ENCODE measurements around the gene SNTG2.

The SNTG2 gene

DNA sequence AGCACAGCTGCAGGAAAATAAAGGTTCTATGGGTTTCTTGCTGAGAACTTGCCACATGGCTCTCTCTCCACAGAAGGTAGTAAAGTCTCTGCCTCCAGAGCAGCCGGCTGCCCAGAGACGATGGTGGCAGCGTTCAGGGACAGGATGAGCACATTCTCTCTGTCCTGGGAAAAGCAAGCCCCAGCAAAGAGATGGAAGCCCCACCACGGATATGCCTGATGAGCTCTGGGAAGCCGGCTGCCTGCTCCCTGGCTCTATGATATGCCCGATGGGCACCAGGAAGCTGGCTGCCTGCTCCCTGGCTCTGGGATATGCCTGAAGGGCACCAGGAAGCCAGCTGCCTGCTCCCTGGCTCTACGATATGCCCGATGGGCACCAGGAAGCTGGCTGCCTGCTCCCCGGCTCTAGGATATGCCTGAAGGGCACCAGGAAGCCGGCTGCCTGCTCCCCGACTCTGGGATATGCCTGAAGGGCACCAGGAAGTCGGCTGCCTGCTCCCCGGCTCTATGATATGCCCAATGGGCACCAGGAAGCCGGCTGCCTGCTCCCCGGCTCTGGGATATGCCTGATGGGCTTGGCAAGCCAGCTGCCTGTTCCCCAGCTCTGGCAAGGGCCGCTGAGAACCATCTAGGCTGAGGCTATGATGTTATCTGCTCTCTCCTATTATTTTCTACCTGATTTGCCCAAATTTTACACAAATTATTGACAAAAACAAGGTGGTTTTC, 21.5 kb upstream of the SNTG2 start:
- DNase-seq = no peak

DNA sequence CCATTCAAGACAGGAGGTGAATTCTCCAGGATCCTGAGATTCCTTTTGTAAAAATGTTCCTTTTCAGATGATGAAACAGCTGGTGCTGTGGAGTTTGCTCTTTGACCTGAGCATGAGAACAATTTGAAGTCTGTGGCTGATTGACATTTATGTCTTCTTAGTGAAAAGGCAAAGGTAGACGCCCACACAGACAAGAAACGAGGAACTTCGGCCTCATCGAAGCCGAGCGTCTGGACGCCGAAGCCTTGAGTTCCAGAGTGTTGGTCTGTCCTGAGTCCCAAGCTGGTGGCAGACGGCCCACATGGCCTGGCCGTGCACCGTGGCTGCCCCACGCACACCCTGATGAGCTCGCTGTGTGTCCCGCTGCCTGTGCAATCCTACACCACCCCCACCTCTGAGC, 20.7 kb upstream of the SNTG2 start:
- no peak for DNase-seq

DNA sequence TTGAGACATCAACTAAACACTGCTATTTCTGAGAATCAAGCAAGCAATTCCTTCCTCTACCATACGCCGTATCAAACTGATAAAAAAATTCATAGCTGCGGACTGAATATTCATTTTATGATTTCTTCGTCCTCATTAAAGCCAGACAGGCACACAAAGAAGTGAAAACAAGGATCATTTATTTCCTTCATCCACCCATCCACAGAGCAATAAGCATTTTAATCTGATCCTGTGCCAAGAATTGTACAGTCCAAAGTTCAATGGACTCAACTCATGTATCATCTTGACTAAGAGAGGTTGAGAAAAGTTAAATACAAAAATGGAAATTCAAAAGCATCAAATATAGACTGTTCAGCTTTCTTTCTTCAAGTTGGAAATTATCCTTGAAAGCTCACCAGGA, 19.7 kb upstream of the SNTG2 start:
- DNase-seq = no peak

DNA sequence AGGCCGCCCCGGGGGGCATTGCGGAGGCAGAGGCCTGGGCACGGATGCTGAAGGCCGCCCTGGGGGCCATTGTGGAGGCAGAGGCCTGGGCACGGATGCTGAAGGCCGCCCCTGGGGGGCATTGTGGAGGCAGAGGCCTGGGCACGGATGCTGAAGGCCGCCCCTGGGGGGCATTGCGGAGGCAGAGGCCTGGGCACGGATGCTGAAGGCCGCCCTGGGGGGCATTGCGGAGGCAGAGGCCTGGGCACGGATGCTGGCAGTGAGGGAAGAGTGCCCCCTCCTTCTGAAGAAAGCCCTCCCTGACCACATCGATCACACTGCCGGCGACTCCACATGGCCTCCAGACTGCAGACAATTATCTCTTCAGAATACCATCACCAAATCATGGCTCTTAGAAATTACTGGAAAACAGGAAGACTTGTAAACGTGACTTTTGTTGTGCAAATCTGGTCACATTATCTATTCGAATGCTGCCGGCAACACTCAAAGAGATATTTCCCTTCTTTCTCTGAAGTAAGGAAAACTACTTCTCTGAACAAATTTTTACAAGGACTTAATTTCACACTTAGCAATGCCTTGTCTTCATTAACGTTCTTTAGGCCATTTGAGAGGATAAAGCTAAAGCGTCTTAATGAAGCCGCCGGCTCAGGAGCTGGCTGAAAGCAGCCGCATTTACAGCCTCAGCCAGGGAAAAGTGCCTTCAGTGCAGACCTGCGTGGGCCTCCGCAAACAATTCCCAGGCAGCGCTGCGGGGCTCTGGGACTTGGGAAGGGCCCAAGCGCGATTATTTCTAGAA, 18.1 kb upstream of the SNTG2 start:
- no peak for DNase-seq

DNA sequence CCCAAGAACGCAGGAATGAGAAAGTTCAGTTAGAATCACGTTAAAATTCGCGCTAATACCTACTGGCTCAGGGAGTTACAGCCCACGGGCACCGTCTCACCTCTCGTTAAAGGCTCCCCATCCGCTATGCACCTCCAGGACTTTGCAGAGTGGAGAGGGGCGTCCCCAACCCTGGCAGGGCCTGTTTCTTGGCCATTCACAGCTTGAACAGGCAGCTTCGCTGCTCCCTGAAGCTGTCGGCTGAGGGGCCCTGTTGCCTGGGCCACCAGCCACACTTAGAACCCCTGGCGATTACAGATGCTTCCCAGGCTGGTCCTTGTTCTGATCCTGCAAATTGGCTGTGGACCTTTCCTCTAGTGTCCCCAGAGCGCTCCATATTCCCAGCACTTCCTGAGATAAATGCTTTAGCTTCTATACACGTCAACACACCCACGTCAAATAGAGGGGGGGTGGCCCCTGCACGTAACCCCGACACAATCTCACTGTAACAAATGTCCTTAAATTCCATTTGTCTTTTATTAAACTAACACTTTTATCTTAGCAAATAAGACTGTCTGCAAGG, 16.8 kb upstream of the SNTG2 start:
- DNase-seq = no peak

DNA sequence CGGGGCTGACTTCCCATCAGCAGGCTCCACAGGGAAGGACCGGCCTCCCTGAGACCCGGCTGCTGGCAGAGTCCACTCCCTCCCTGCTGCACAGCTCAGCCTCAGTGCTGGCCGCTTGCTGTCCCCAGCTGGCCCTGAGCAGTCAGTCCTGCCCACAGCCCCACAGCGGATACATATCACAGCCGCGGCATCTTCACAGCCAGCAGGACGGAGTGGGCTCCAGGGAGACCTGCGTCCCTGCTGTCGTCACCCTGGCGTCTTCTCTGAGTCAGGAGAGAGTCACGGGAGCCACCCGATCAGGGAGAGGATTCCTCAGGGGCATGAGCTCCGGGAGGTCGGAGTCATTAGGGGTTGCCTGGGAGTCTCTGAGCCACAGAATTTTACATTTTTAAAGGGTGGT, 13.1 kb upstream of the SNTG2 start:
- DNase-seq = no peak

DNA sequence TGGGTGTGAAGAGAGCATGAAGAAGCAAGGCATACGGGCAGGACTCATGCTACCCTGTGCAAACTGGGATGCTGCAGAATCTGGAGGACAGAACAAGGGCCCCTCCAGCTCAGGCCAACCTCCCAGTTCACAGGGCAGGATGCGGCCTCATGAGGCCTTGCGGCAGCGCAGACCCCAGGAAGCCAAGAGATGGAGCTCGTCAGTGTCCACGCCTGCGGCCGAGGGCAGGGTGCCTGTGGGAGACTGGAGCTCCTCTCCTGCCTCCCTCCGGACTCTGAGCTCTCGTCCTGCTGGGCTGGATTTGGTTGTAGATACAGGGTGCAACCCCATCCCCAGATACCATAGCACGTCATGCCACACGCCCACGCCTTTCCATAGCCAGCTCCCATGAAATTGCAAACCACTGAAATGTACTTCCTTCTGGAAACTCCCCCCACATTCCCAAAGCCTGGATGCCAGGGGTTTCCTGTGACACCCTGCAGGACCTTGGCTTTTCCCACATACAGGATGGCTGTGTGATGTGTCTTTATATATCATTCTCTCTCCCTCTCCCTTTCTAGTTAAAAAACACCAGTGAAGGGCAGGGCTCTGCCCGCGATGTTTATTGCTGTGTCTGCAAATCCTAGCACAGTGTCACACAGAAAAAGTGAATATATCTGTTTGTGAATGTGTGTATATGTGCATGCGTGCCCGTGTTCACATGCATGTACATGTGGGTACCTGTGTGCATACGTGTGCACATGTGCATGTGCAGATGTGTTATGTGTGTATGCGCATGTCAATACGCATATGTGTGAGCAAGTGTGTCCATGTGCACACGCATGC, 12.3 kb upstream of the SNTG2 start:
- DNase-seq = no peak

DNA sequence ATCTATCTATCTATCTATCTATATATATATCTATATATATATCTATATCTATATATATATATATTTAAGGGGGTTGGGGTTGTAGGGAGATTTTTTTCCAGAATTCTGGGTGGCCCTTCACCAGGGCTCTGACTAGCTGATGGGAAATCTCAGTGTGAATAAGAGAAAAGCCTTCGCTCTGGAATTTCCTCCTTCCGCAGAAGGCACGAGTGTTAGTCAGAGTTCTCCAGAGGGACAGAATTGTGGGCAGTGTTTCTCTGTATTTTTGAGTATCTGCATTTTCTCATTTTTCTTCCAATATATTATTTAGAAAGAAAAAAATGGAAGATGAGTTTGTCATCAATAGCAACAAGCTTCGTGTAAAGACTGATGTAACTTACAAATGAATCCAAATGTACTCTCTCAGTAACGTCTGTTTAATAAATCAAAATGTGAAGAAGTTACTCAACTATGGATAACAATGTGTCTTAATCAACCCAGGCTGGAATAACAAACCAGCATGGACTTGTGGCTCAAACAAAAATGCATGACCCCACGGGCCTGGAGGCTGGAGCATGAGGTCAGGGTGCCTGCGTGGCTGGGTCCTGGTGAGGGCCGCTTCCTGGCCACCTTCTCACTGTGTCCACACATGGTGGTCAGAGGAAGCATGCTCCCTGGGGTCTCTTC, 10.6 kb upstream of the SNTG2 start:
- no peak for DNase-seq

DNA sequence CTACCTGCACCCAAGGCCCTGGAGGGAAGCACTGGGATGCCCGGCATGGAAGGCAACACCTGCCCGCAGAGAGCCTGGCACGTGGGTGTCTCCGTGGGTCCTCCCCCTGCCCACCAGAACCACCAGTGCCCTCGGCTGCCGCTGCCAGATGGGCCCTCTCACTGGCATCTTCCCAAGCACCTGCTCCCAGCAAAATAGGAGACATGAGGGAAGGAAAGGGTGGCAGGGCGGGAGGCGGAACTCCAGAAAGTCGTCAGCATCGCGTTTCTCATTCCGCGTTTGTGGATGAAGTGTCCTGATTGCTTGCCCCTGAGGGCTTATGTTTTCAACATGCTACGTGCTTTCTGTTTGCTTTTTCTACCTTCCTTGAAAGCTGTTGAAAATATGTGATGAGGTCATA, 8.8 kb upstream of the SNTG2 start:
- no peak for DNase-seq

DNA sequence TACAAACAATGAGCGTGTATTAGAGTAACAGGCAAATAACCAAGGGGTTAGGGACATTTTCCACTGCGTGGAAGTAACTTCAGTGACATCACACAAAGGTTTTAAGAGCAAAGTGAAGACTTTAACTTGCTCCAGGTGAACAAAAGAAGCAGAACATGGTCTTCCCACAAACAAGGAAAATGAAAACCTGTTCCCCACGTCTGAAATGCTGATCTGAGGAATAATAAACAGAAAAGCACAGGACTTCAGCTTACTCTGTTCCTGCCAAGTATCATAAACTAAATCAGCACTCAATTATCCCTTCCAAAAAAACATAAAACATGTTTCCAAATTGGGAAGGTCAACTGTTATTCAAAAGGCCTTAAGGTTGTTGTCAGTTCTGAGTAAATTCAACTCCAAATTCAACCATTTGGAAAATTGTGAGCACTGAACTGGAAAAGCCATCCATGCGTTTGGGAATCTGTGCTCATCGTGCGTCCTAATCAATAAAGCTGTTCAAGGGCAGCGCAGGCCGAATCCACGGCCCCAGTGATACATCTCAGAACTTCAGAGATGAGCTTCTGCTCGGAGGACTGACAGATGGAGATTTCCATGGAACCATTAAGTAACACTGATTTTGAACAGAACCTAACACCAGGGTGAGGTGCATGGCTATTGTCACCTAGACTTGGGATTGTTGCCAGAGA, 7.7 kb upstream of the SNTG2 start:
- no peak for DNase-seq

DNA sequence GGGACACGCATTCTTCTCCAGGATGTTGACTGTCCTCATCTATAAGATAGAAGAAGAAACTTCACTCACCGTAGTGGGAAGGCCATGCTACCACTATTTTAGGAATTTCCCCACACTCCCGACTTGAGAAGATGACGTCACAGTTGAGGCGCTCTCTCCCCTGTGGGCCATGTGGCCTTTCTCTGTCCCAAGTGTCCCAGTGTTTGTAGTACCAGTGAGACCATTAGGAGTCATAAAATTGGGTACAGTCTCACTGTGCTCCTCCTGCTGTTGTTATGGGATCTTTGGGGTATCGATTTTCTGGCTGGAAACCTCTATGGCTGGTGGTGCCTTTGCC, 7.2 kb upstream of the SNTG2 start:
- no peak for DNase-seq

DNA sequence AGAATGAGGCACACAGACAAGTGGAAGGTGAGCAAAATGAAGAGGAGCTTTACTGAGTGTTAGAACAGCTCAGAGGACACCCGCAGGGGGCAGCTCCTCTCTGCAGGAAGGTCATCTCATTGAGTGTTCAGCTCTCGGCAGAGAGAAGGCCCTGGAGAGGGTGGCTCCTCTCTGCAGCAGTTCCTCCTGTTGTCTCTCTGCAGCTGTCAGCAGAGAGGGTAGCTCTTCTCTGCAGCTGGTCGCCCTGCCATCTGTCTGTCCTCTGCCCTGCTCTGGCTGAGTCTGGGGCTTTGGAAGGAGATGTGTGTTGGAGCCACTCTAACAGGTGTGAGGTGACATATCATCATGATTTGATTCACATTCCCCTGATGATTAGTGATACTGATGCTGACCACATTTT, 6.8 kb upstream of the SNTG2 start:
- no peak for DNase-seq

DNA sequence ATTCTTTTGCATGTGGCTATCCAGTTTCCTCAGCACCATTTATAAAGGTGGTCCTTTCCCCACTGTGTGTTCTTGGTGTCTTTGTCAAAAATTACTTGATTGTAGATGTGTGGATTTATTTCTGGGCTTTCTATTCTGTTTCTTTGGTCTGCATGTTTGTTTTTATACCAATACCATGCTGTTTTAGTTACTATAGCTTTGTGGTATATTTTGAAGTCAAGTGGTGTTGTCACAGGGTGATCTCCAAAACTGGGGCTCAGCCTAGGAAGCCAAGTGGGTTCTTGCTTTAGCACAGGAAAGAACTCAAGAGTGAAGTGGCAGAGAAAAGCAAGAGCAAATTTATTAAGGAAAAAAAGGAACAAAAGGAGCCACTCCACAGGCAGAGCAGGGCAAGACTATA, 6.0 kb upstream of the SNTG2 start:
- DNase-seq = no peak

DNA sequence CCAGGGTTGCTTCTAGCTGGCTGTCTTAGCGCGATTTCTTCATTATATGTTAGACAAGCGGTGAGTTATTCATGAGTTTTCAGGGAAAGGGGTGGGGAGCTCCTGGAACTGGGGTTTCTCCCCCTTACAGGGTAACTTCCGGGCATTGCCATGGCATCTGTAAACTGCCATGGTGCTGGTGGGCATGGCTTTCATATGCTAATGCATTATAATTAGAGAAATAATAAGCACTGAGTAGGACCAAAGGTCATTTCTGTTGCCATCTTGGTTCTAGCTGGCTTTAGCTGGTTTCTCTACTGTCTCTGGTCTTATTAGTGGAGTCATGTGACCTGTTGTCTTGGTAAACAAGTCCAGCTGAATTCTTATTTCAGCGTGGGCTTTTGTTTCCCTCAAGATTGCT, 5.5 kb upstream of the SNTG2 start:
- DNase-seq = no peak

DNA sequence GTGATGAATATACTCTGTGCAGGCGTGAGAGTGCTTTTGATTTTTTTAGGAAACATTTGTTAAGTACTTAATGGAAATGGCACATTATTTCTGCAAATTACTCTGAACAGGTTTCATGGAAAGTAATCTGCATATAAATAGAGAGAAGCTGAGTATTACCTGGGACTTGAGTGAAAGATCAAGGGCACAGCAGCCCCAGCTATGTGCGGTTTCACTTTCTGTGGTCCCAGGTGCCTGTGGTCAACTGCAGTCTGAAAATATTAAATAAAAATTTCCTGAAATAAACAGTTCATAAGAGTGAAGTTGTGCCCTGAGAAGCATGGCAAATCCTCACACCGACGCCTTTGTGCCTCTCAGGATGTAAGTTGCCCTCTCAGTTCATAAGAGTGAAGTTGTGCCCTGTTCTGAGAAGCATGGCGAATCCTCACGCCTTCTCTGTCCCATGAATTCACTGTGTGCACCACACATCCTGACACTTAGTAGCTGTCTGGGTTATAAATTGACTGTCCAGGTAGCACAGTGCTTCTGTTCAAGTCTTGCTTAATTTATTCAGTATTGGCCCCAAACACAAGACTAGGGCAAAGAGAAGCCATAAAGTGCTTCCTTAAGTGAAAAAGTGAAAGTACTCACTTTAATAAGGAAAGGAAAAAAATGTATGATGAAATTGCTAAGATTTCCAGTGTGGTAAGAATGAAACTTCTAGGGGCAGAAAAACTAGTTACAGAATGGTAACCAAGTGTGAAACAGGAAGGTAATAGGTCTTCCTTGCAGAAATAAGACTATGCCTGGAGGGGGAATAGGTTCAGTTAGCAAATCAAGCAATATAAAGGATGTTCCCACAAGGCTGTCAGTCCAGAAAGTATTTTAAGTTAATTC, 4.3 kb upstream of the SNTG2 start:
- no peak for DNase-seq

DNA sequence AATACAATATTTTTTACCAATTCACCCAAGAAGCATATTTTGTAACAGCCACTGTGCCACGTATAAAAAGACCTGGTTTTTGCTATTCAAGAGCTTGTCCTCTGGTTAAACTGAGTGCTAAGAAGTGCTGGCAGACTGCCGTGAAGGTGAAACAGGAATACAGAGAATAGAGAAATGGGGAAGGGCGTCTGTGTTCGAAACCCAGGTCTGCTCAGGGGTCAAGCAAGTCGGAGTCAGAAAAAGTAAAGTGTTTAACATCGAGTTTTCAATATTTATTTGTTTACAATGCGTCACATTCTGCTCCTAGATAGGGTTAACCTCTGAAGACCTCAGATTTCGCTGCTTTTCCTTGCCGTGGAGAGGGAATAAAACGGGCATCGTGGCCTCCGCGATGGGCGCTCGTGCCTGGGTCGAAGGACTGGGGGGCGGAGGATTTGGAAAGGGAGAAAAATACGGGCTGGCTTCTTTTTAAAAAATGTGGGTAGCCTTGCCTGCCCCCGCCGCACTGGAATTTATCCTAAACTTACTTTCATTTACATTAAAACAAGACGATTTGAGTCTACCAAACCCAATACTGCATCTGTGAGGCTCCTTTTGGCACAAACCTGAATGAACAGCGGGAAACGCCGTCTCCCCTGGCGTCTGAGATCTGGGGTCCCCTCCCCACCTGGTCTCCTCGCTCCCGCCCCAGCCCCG, 1.1 kb upstream of the SNTG2 start:
- DNase-seq = no peak

DNA sequence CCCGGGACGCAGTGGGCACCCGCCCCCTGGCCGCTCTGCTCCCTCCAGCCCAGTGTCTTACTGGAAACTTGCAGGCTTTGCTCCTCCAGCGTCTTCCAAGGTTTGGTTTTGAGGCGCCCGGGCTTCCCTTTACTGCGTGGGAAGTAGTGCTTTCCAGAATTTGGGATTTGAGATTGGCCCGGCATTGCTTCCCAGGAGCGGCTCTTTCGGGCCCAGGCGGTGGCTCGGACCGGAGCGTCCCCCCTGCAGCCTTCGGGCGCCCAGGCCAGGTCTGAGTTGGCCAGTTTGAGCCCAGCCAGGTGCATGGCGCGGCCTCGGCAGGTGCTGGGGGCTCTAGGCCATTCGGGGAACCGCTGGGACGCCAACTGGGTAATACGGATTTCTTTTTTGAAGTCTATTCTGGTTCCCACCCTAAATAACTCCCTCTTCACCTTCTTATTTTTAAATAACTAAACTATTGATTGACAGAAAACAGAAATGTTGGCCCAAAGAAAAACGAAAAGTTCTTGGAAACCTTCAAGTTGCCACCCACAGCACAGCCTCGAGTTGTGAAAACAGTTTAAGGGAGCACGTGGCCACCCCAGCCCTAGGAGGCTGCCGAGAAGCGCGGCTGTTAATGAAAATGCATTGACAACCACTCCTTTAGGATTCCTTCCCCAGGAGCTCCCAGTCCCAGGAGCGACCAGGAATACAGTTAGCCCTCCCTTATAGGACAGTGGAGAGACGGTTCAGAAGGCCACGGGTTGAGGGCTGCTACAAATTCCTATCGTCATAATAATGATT, 766 bp downstream of the SNTG2 start:
- DNase-seq = no peak

DNA sequence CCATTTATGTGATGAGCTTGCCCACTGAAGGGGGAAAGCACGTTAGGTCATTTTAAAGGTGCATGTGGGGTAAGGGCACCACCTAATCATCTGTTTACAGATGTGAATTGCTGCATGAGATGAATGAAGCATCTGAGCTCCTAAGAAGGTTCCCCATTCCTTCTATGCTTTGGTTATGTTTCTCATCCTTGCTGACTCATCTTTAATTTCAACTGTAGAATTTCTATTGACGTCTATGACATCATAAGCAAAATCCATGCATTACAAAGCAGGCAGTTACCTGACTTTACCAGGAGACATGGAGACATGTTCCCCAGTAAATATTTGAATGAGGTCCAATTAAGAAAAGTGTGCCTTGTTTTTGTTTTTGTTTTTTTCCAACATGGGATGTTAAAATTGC, 2.8 kb downstream of the SNTG2 start:
- DNase-seq = no peak

DNA sequence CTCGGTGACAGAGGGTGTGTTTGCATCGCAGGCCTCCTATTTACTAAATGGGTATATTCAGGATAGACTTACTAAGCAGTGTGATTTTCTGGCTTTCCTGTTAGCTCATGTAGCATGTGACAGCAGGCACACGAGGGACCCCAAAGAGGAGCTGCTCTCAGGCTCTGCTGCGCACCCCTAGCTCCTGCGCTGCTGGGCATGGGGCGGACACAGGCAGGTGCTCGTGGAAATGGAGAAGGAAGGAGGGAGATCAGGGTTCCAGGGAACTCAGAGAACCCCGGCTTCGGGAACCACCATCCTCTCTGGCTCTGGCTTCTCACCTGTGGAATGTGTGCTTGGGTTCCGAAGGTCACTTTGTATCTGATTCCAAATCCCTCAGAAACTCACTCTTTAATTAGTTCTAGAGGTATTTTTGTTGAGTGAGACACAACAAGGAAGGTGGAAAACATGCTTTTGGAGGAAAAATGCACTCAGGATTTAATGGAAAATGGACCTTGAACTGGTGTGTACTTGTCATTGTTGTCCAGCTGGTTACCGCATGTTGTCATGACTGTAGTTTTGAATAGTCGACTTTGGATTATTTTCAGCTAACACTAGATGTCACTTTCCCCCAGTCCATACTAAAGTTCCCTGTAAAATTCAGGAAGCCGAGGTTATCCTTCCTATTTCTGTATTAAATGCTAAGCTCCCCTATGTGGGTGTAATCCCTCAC, 3.5 kb downstream of the SNTG2 start:
- DNase-seq = no peak
